Measurements from ENCODE around the gene GVQW3. TPM values are rescaled to one million over a fixed set of nuclear protein-coding genes. Genes with fewer than 3 reads are reported as not detected.
A peak's percentile ranks its signal among the peaks of the same experiment; 100 is the strongest.

The GVQW3 gene
- total RNA-seq, 1 donor from 2014 or later, result 9.9 TPM

- no peak for DNase-seq (ENCODE audit: extremely low spot score, unreplicated experiment)
- Mint-ChIP-seq H3K27me3 (no peaks in the 10 kb centered on the region), H3K4me1 (ENCODE audit: unreplicated experiment) (peaks cover 34% of the 10 kb centered on the region), H3K27ac (no peak overlapping the region), H3K4me3 (no peak overlapping the region), H3K9me3 (no peaks in the 10 kb centered on the region), H3K36me3 (no peaks in the 10 kb centered on the region)
- no peak for TF ChIP-seq CTCF (conservative IDR thresholded peaks at IDR 0.05)
Observed at GRCh38 chr11:76371170-76371569, 10.0 kb upstream of the GVQW3 start.

- no peaks in the 10 kb centered on the region for H3K27me3 Mint-ChIP-seq
Observed at GRCh38 chr11:76376746-76377558, 4.2 kb upstream of the GVQW3 start.

GRCh38 chr11:76379807-76380158 lies 1.3 kb upstream of the GVQW3 start:
- no peak for DNase-seq (ENCODE audit: extremely low spot score, unreplicated experiment)
- H3K9me3 Mint-ChIP-seq, result no peaks in the 10 kb centered on the region
- TF ChIP-seq CTCF (conservative IDR thresholded peaks at IDR 0.05), result no peak
- H3K4me3 Mint-ChIP-seq, result peak overlapping the region; percentile 97
- H3K27me3 Mint-ChIP-seq, result no peaks in the 10 kb centered on the region
- peak overlapping the region; percentile 94 for H3K27ac Mint-ChIP-seq
- H3K4me1 Mint-ChIP-seq (ENCODE audit: unreplicated experiment), result peaks cover 39% of the 10 kb centered on the region
- H3K36me3 Mint-ChIP-seq, result peaks cover 7% of the 10 kb centered on the region

More at GRCh38 chr11:76376746-76377558, 4.2 kb upstream of the GVQW3 start:
- H3K9me3 Mint-ChIP-seq, result no peaks in the 10 kb centered on the region
- peaks cover 44% of the 10 kb centered on the region for H3K4me1 Mint-ChIP-seq (ENCODE audit: unreplicated experiment)
- H3K27ac Mint-ChIP-seq, result no peak overlapping the region
- no peak overlapping the region for H3K4me3 Mint-ChIP-seq
- DNase-seq (ENCODE audit: extremely low spot score, unreplicated experiment), result no peak
- H3K36me3 Mint-ChIP-seq, result no peaks in the 10 kb centered on the region
- TF ChIP-seq CTCF (conservative IDR thresholded peaks at IDR 0.05), result no peak

GRCh38 chr11:76380159-76380976 lies 755 bp upstream of the GVQW3 start:
- no peak for DNase-seq (ENCODE audit: extremely low spot score, unreplicated experiment)
- TF ChIP-seq CTCF (conservative IDR thresholded peaks at IDR 0.05), result no peak
- Mint-ChIP-seq H3K9me3 (no peaks in the 10 kb centered on the region), H3K27ac (peak overlapping the region; percentile 94), H3K27me3 (no peaks in the 10 kb centered on the region), H3K4me1 (ENCODE audit: unreplicated experiment) (peaks cover 36% of the 10 kb centered on the region), H3K36me3 (peaks cover 7% of the 10 kb centered on the region), H3K4me3 (peak overlapping the region; percentile 97)

GRCh38 chr11:76382209-76382608 lies 1.1 kb downstream of the GVQW3 start:
- Mint-ChIP-seq H3K4me3 (peak overlapping the region; percentile 95), H3K36me3 (peaks cover 7% of the 10 kb centered on the region), H3K9me3 (no peaks in the 10 kb centered on the region), H3K4me1 (ENCODE audit: unreplicated experiment) (peaks cover 31% of the 10 kb centered on the region), H3K27ac (no peak overlapping the region), H3K27me3 (no peaks in the 10 kb centered on the region)
- DNase-seq (ENCODE audit: extremely low spot score, unreplicated experiment), result no peak
- TF ChIP-seq CTCF (conservative IDR thresholded peaks at IDR 0.05), result no peak

All from type B pancreatic cell (in vitro differentiated cells).